Stimulated activated CD4-positive, alpha-beta T cell treated with anti-CD3 and anti-CD28 coated beads, Interleukin-15, amount 100 ng/mL, for 48 hours (primary cell): ENCODE measurements around the gene PADI2.
A peak's percentile ranks its signal among the peaks of the same experiment; 100 is the strongest.
"Not testable (repeated sequence)": the region's sequence is repeated elsewhere in the genome, so short reads cannot be mapped to it uniquely, and the experiment has no call there.

ENCODE experiments used
- DNase-seq, 2 donors: peaks; one replicate each; pipeline ENCODE4 v3.0.0-alpha.2; 2020; ENCODE audit warnings: low read depth in 2 of 2

The PADI2 gene

DNA sequence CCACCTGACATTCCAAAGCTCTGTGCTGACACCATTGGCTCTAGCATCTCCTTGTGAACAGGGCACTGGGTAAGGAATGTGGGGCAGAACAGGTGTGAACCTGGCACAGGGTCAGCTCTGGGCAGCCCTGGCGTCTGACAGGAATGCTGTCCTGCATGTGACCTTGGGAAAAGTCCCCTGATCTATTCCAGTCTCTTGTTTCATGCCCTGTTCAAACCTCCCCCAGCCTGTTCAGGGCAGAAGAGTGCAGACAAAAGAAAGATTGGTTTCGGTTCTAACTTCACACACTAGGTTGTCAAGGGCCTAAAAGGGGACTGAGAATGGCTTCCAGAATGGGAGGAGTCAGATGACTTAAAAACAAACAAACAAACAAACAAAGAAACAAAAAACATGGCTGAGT, 37.8 kb downstream of the PADI2 start:
- no peak for DNase-seq

DNA sequence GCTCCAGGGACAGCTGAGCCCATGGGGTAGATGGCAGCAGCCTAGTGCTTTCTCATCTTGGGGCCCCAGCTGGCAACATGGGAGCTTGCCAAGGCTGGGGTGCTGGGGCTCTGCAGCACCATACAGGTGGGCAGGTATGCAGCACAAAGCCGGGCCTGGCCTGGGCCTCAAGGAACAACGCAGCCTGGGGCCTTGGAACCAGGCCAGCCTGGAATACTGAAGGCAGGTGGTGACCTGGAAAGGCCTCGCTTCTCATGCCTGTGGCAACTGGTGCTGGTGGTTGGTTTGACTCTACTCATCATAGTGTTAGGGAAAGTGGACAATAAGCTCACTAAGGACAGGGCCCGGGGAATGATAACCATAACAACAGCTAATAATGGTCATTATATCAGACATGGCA, 38.4 kb downstream of the PADI2 start:
- DNase-seq: no peak

DNA sequence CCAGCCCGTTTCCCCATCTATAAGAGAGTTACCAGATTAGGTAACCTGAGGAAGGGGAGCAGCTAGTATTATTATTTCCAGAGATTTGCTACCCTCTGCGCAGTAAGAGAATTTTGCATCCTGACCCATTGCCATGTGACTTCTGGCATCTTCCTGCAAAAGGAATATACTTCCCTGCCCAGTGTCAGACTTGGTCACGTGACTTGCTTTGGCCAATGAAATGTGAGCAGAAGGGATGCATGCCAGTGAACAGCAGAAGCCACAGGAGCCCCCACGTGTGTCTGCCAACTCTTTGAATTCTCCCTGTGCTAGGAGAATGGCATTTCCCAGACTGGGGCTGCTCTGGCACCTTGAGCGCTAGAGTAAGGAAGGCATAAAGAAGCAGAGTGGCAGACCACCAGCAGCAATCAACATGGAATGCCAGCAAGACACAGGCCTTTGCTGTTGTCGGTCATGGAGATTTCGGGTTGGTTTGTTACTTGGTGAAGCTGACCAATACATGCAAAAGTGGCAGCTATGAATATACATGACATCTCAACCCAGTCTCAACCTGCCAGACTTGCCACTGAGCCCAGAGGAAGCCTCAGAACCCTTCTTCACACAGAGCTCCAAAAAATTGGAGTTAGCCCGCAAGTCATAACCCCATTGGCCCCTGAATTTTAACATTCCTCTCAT, 39.0 kb downstream of the PADI2 start:
- DNase-seq: no peak

DNA sequence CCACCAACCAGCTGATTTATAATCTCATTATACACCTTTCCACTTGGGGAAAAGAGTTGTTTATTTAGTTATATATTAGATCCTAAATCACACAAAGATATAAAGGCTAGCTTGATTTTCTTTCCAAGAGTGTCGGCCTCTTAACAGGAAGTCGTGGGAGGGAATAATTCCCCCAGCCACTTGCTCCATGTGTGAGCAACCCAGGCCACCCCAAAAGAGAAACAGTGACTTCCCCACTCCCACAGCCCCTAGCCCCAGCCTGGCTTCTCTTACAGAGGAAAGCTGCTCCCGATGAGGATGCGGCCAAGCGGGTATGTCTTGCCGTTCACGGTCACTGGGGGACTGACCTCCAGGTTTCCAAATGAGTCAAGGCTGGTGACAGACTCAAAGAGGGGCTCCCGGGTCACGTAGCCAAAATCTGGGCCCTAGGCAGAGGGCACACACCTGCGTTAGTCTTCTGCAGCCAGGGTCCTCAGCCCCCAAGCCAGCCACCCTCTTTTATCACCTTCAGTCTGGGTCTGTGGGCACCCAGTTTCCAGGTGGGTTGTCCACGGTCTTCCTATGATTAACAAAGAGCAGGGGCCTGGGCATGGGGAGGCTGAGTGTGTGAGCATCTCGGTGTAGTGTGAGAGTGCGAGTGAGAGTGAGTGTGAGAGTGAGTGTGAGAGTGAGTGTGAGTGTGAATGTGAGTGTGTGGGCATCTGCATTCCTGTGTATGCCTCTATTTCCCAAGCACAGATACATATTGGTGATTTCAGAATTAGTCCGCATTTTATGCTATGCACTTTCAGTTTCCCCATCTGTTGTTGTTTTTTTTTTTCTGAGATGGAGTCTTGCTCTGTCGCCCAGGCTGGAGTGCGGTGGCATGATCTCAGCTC, 40.0 kb downstream of the PADI2 start:
- no peak for DNase-seq

DNA sequence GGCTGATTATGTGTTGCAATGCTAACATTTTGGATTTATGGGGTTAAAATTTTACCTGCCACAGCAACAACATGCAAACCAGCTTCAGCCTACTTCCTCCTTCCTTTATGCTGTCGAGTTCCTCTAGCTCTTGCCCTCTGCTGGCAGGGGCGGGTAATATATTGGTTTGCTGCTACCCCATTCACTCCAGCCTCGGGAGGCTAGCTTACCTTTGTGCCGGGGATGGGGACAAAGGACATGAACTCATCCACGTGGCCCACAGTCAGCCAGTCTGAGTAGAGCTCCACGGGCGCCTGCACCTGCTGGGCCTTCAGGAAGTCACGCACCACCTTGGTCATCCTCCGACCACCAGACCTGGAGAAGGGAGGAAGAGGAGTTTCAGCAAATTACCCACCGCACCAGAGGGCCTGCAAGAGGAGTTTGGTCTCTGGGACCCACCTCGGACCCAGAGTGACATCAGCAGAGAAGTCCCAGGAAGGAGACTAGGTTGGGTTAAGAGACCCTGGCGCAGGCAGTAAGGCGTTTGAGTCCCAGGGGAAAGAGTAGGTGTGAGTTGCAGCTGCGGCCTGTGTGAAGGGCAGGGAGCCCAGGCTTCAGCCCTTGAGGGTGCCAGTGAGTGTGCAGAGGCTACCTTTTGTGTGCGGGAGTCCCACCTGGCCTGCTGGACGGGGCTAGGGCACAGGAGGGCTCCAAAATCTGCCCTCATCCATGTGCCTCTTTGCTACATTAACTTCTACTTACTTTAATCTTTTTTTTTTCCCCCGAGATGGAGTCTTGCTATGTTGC, 43.6 kb downstream of the PADI2 start:
- DNase-seq: no peak

DNA sequence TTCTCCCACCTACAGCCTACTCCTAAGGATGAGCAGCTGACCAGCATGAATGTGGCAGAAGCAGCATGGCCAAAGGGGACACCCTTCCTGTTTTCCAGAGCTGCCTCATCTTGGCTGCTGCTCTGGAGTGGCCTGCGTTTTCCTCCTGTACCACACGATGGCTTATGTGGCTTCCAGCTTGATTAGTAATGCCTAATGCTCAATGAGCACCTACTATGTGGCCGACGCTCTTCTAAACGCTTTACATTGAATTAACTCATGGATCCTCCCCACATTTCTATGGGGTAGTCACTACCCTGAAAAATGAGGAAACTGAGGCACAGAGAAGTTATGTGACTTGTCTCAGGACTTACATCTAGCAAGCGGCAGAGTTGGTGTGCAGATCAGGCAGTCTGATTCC, 47.5 kb downstream of the PADI2 start:
- no peak for DNase-seq

DNA sequence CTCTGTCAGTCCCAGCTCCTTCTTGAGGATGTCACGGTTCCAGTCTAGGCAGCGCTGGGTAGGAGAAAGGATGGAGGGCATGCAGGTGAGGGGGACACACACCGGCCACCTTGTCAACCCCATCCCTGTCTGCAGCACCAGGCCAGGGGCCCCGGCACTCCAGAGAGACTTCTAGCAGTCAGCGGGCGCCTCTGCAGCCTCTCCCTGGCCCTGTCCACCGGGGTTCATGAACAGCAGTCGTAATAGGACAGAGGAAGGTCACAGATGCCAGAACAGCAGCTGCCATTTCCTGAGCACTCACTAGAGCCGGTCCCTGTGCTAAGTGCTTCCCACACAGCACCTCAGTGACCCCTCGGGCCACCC, 49.1 kb downstream of the PADI2 start:
- DNase-seq: no peak

DNA sequence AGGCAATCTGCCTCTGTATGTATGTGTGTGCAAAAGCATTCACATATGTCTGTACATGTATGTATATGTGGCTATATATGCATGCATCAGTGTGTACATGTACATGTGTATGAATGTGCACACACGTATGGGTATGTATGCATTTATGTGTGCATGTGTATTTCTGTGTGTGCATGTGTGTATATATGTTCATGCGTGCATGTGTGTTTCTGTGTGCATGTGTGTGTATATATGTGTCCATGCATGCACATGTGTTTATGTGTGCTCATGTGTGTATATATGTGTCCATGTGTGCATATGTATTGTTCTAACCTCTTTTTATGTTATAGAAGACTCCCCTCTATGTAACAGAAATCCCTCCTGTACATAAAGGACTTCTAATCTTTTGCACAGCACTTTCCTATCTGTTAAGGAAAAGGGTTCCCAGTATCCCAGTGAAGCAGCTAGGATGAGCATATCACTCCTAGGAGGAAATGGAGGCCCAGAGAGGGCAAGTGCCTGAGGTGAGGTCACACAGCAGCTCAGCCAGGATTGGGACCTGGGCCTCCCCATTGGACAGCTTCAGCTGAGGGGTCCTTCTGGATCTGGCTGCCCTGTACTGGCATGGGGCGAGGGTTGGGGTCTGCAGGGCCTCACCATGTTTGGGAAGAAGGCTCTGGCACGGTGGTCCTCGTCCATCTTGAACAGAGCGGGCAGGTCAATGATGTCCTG, 49.6 kb downstream of the PADI2 start:
- no peak for DNase-seq

DNA sequence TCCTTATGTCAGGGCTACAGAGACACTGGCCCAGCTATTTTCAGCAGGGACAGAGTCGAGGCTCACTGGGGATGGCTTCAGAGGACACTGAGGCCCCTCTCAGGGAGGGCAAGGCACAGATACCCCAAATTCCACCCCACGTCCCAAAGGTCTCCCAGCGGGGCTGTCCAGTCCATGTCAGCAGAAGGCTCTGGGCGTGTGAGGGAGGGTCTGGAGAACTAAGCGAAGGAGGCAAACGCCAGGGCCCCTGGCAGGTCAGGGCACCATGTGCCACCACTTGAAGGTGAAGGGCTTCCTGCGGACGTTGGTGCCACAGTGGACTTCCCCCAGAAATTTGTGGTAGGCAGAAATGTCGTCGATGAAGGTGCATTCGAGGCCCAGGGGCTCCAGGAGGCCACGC, 50.5 kb downstream of the PADI2 start:
- DNase-seq: no peak

DNA sequence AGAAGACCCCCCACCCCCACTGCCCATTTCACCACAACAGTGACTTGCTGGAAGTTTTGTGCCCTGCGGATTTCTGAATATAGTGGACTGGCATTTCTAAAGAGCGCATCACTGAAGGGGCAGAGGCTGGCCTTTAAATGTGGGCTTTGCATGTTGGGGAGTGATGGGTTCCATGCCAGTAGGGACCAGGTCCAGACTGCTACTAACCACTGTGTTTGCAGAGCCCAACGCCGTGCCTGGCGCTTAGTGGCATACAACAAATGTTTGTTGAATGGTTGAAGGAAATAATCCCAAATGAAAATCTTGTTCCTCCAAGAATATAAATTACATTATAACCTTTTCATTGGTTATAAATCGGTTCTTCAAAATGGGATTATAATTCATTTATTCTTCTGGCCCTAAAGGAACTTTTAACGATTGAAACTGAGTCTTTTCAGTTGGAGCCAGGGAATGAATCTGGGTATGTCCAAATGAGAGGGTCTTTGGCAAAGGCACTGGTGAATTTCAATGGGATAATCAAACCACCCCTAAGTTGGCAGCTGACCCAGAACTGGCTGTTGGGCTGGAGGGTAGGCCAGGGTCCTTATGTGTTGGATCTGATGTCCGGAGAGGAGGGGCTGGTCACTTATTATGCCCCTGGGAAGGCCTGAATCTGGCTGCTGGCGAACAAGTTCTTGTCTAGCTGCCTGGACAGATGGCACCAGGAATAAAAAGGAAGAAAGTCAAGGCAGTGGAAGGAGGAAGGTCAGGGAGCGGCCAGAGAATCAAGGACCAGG, 51.6 kb downstream of the PADI2 start:
- no peak for DNase-seq

DNA sequence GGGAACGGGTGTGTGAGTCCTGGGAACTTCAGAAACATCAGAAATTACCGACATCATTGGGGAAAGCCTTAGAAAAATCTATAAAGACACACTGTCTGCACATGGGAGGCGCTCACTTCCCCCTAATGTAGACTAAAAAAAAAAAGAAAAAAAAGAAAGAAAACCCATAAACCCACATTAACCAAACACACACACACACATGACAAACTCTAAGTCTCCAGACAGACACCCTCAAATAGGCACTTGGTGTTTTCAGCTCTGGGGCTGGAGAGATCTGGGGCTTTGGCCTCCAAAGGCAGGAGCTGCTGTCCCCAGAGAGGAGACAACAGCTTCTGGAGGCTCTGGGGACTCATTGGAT, 52.2 kb downstream of the PADI2 start:
- no peak for DNase-seq

DNA sequence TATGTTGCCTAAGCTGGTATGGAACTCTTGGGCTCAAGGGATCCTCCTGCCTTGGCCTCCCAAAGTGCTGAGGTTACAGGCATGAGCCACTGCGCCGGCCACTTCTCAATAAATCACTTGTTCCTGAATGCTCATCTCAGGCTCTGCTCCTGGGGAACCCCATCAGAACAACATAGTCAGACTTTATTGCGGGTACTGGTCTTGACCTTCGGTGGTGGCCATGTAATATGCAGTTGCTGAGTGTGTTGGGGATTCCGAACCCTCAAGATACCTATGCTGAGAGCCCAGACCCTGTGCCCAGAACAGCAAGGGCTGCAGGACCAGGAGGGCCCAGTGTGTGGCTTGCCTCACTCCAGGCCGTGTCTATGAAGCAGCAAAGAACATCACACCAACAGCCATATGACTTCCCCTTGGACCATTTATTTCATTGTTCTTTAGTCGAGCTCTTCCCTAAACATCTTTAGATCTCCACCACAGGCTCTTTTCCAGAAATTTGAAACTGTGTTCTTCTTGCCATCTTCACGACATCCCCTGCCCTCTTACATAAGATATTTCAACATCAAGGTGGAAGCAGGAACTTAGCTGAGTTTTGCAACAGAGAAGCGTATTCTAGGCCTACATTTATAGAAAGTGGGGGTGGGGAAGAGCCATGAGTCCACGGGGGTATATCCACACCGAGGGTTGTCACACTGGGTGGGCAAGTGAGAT, 52.7 kb downstream of the PADI2 start:
- DNase-seq: no peak

DNA sequence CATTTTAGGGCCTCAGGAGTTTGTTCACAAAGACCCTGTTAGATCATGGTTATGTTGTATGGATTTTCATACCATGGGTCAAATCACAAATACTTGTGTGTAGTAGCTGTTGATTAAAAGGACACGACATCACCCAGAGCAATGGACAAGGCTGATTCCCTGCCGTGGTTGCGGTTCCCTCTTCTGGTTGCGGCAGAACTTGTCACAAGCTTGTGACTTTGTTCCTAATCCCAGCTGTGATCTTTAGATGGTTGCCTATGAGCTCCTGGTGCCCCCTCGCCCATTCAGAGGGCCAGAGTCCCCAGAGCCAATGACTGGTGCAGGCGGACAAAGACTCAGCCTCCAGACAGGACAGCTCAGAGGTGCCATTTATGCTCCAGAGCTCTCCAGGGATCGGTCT, 53.6 kb downstream of the PADI2 start:
- DNase-seq: no peak

DNA sequence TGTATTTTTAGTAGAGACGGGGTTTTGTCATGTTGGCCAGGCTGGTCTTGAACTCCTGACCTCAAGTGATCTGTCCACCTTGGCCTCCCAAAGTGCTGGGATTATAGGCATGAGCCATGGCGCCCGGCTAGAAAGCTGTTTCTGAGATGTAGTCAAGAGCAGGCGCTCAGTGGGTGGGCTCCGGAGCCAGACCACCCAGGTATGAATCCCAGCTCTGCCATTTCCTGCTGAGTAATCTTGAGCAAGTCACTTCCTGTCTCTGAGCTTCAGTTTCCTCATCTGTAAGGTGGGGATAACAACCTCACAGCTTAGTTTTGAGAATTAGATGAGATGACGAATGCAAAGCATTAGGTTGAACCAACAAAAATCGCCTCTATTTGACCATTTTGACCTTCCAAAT, 56.5 kb downstream of the PADI2 start:
- DNase-seq: not testable (repeated sequence)

DNA sequence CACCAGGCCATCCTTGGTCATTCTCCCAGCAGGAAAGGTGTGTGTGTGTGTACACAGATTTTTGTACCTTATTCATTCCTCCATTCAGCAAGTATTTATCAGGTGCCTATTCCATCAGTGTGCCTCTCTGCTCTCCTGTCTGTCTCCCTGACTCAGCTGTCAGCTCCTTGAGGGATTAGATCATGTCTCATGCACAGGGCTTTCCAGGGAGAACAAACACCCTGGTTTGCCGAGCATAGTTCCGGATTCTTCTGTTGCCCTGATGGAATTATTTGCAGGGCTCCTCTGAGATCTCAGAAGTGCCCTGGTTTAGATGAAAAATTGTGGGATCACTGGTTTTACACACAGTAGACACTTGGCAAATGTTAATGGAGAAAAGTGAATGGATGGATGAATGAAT, 57.4 kb downstream of the PADI2 start:
- DNase-seq: no peak

DNA sequence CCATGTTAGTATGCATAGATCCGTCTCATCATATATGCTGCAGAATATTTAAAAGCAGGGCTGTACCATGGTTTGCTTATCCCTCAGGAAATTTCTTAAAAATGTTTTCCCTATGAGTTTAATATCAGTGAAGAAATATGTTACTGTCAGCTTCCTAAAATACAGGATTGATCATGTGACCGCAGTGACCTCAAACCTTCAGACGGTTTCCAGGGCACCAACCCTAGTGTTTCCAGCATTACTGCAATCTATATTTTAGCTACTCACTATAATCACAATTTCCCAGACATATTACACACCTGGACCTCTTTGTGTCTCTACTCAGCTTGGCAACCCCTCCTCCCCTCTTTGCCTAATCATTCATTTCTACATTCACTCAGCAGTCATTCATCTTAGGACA, 57.8 kb downstream of the PADI2 start:
- DNase-seq: no peak

DNA sequence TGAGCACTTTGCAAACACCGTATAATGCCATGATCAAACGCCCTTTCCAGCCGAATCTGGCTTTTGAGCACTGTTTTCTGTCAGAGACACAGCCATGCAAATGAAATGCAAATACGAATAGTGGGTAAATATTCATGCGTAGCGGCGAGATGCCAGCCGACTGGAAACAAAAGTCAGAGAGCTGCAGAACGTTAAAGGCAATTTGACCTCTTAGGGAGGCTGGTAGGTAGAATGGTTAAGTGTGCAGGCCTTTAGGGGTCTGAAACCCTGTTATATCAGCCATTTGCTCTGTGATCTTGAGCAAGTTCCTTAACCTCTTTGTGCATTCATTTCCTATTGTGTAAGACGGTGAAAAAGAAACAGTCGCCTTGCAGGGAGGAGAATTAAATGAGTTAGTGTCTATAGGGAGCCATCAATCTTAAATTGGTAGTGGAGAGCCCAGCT, 58.9 kb downstream of the PADI2 start:
- no peak for DNase-seq

DNA sequence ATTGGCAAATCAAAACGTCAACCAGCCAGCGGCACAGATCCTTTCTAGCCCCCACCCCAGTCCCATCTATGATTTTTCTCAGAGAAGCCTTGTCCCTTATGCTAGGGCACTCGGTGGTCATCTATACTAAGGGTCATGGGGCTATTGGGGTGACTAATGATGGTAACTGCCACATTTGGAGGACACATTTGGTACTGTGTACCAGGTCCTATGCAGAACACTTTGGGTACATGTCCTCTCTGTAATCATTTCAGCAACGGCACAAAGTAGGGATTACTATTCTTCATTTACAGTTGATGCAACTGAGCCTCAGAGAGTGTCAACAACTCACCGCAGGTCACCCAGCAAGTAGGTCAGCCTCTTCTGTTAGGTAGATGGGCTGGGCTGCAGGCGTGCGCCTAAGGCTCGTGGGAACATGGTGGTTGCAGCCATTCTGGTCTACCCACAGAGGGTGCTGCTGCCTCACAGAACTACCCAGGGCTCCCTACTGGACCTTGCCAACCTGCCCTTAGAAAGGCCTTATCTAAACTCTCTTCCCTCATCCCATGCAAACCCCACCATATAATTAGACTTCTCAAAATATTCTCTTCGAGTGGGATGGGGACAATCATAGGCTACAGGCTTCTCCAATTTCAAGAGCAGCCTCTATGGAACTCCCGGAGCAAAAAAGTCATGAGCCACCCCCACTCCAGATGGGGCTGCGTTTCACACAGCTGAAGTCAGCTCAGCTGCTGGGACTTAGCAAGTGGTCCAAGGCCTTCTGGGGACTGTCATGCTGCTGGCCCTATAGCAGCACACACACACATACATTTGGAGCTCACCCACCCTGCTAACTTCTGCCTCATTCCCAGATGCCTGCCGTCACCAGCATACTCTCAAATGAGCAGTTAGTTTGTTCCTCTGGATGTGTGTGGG, 59.6 kb downstream of the PADI2 start:
- DNase-seq: peak in 1 of 2 donors; percentile 12

DNA sequence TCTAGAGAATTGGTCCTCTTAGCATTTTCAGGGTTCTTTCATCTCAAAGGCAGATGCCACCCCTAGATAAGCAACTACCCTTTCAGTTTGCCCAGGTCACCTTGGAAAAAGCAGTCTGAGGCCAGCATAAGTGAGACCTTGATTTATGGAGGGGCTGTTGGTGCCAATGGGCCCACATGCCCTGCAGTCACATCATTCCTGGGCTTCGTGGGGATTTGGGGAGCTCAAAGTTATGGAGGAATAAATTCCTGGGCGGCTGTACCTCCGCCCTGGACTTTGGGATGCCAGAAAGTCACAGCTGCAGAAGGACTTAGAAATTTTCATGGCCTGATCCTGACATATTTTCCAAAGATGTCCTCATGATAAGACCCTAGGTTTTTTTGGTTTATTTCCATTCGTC, 62.7 kb downstream of the PADI2 start:
- DNase-seq: no peak

DNA sequence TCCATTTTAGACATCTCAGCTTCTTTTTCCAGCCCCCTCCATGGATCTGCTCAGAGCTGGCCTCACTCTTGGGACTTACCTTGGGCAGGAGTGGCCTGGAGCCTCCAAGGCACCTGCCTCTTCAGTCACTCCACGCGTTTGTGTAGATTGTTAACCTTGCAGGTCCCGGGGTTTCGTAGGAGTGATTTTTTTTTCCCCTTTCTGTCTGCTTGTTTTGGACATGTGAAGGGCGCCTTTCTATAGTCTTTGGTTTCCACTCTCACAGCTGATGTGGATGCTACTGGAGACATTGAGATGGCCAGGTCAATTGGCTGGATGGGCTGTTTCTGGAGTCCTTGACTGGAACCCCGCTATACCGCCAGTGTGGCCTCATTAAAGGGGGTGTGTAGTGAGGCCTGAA, 63.5 kb downstream of the PADI2 start:
- no peak for DNase-seq
